Kidney epithelial cell (primary cell): ENCODE measurements around the gene GKN1. TPM values are rescaled to one million over a fixed set of nuclear protein-coding genes. Genes with fewer than 3 reads are reported as not detected.

Experiments
- DNase-seq: peaks from one replicate; pipeline ENCODE4 v3.0.0-alpha.2; 2010; ENCODE audit warnings: low read depth
- H3K27me3 ChIP-seq: 2 replicates; pipeline ENCODE4 v1.6.0; 2011; ENCODE audit warnings: low read length; ENCODE audit not compliant: control insufficient read depth, insufficient read depth
- H3K36me3 ChIP-seq: 2 replicates; pipeline ENCODE4 v1.5.1; 2011; ENCODE audit warnings: low read length; ENCODE audit not compliant: control insufficient read depth, insufficient read depth
- H3K4me3 ChIP-seq: 2 replicates; pipeline ENCODE4 v1.5.1; 2011; ENCODE audit warnings: low read depth, mild to moderate bottlenecking, control low read depth, low read length
- CTCF ChIP-seq: IDR thresholded peaks from 2 replicates; pipeline ENCODE4 v1.5.1; 2011; ENCODE audit warnings: mild to moderate bottlenecking, moderate library complexity, low read length, control low read depth, inconsistent platforms; ENCODE audit not compliant: insufficient read depth, poor library complexity, severe bottlenecking
- total RNA-seq: library from RNA; depleted of rRNA; stranded (reverse); fragments of >200 nt; gene quantifications from 2 replicates; pipeline ENCODE4 v1.2.3, GENCODE V29; 2015

GKN1 gene
- total RNA-seq, 1 donor from 2014 or later, result 0.25 TPM

- no peak overlapping the region for H3K4me3 ChIP-seq
- H3K27me3 ChIP-seq, result no peaks in the 10 kb centered on the region
- no peak for DNase-seq
- no peaks in the 10 kb centered on the region for H3K36me3 ChIP-seq
- TF ChIP-seq CTCF, result no peak
These were observed 35.5 kb upstream of the GKN1 start for GRCh38 chr2:68938938-68939337.

GRCh38 chr2:68939962-68940361 lies 34.5 kb upstream of the GKN1 start:
- Histone ChIP-seq H3K27me3 (no peaks in the 10 kb centered on the region), H3K36me3 (no peaks in the 10 kb centered on the region), H3K4me3 (no peak overlapping the region)
- no peak for TF ChIP-seq CTCF
- no peak for DNase-seq

GRCh38 chr2:68940369-68940768 lies 34.1 kb upstream of the GKN1 start:
- no peak for TF ChIP-seq CTCF
- Histone ChIP-seq H3K36me3 (no peaks in the 10 kb centered on the region), H3K27me3 (no peaks in the 10 kb centered on the region), H3K4me3 (no peak overlapping the region)
- no peak for DNase-seq

GRCh38 chr2:68942827-68943226 lies 31.6 kb upstream of the GKN1 start:
- Histone ChIP-seq H3K27me3 (no peaks in the 10 kb centered on the region), H3K4me3 (no peak overlapping the region), H3K36me3 (no peaks in the 10 kb centered on the region)
- no peak for DNase-seq
- no peak for TF ChIP-seq CTCF

- H3K4me3 ChIP-seq, result no peak overlapping the region
- H3K36me3 ChIP-seq, result no peaks in the 10 kb centered on the region
- TF ChIP-seq CTCF, result peak; percentile 81
- DNase-seq, result no peak
- H3K27me3 ChIP-seq, result no peaks in the 10 kb centered on the region
These were observed 30.6 kb upstream of the GKN1 start for GRCh38 chr2:68943581-68944568.
